Stimulated activated CD4-positive, alpha-beta T cell treated with anti-CD3 and anti-CD28 coated beads, Interleukin-15, amount 100 ng/mL, for 48 hours (primary cell): ENCODE data around the gene EIF4G3.
"Not testable (repeated sequence)": the region's sequence is repeated elsewhere in the genome, so short reads cannot be mapped to it uniquely, and the experiment has no call there.

Experiments used
- DNase-seq, 2 donors: peaks; one replicate each; pipeline ENCODE4 v3.0.0-alpha.2; 2020; ENCODE audit warnings: low read depth in 2 of 2

The EIF4G3 gene

DNA sequence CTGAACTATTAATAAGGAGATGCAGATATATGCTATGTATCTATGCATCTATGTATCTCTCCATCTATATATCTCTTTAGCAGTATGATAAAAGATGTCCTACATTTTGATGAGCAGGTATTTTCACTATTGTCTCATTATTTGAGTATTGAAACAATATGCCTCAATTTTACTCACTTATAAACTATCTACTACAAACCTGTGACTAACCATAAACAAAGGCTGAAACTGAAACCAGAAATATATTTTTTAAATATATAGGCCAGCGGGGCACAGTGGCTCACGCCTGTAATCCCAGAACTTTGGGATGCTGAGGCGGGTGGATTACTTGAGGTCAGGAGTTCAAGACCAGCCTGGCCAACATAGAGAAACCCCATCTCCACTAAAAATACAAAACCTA, 22.0 kb downstream of the EIF4G3 start:
- no peak for DNase-seq

DNA sequence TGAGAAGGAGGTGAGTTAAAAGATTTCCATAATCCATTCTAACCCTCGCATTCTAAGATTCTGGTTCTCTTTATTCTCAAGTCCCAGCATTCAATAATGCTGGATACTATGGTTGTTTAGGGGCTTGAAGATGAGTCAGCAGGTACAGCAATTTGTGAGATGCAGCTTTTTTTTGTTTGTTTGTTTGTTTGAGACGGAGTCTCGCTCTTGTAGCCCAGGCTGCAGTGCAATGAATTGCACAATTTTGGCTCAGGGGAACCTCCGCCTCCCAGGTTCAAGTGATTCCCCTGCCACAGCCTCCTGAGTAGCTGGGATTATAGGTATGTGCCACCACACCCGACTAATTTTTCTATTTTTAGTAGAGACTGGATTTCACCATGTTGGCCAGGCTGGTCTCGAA, 23.3 kb downstream of the EIF4G3 start:
- DNase-seq = no peak

DNA sequence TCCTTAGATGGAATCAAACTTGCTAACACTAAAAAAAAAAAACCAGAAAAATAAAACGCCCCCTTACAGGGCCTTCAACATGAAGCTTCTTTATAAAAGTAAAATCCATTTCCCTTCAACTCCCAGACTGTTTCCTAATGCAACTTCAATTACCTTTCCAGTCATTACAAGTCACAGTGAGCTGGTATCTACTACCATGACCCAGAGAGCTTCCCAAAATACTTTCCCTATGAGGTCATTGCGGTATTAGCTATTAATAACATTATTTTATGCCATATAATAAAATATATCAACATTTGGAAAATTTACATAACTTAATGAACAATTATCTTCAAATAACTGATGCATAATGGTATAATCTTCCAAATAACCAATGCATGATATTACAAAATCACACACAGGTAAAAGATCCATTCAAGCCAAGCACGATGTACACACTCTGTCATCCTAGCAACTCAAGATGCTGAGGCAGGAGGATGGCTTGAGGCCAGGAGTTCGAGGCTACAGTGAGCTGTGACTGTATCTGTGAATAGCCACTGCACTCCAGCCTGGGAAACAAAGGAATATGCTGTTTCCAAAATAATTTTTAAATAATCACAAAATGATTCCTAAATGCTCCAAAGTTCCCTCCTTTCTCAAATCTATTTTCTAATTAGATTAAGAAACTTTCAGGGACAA, 24.1 kb downstream of the EIF4G3 start:
- no peak for DNase-seq

DNA sequence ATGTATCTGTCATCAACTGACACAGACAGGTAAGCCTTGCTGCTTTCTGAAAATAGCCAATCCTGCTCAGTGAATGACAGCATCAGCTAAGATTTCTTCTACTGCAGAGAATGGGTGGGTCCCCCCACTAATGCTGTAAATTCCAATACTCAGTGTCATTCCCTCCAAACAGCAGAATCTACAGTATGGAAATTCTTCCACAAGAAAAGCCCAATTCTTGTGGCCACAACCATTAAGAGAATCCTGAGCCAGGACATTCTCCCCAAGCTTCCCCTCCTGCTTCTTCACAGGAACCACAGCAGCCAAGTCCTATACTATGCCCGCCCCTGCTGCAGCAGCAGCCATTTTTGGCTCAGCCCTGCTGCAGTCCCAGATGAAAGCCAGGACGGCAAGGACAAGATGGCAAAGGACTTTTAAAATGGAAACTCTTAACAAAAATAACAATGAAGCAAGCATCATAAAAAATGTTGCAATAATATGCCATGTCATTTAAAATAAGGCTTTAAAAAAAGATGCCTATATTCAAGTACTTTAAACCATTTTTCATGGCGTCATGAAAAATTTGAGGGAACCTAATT, 26.8 kb downstream of the EIF4G3 start:
- DNase-seq = no peak

DNA sequence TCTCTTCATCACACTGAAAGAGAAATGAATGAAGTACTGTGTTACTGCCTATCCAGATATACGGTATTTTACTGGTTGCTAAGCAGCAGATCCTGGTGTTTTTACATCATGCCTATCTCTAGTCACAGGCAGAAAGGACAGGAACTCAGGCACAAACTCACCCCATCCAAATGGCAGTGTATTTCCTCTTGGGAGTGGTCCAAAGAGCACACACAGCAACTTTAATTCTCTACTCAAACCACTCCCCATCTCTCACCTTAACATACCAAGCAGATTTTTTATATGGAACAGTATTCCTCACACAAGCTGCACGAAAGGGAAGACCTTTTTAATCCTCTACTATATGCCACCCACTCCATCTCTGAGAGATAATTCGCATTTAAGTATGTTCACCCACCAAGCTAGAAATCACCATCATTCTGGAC, 27.3 kb downstream of the EIF4G3 start:
- no peak for DNase-seq

DNA sequence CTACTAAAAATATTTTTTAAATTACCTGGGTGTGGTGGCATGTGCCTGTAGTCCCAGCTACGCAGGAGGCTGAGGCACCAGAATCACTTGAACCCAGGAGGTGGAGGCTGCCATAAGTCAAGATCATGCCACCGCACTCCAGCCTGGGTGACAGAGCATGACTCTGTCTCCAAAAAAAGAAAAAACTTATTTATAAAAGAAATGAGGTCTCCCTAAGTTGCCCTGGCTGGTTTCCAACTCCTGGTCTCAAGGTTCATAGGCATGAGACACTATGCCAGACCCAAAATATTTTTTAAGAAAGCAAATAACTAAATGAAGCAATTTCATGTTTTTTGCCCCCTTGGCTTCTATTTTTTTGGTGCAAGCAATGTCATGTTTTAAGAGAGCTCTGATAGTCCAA, 32.9 kb downstream of the EIF4G3 start:
- no peak for DNase-seq

DNA sequence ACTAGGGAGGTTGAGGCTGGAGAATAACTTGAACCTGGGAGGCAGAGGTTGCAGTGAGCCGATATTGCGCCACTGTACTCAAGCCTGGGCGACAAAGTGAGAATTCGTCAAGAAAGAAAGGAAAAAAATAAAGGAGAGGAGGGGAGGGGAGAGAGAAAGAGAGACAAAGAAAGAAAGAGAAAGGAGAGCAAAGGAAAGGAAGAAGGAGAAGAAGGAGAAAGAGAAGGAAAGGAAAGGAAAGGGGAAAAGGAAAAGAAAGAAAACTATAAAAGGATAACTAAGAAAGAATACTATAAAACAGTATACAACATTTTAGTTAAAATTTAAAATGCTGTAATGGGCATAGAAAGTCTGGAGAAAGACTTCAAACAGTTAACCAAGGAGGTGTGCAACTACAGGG, 33.6 kb downstream of the EIF4G3 start:
- DNase-seq = no peak

DNA sequence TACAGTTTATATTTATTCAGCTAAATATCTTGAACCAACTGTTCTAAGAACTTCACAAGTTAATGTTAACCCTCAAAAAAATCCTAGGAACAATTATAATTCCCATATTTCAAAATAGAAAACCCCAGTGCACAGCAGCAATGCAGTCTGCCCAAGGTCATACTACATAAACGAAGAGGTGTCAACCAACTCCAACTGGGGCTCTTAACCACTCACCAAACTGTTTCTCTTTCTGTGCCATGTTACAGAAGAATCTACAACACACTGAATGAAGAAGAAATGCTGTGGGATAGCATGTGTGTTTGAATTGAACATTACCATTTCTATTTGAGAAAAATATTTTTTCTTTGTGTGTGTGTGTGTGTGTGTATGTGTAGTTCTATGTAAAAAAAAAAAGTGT, 35.7 kb downstream of the EIF4G3 start:
- no peak for DNase-seq

DNA sequence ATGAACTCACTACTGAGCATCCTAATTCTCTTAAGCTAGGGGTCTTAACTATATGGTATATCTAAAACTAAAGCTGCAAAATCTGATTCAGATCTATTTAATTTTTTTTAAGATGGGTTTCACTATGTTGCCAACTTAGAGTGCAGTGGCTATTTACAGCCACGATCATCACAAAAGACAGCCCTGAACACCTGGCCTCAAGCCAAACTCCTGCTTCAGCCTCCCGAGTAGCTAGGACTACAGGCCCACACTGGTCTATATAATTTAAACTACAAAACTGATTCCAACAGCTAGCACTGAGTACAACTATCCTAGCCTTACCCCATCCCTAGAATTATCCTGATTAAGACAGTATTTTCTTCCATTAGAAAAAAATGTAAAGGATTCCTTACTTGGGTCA, 37.1 kb downstream of the EIF4G3 start:
- DNase-seq = no peak

DNA sequence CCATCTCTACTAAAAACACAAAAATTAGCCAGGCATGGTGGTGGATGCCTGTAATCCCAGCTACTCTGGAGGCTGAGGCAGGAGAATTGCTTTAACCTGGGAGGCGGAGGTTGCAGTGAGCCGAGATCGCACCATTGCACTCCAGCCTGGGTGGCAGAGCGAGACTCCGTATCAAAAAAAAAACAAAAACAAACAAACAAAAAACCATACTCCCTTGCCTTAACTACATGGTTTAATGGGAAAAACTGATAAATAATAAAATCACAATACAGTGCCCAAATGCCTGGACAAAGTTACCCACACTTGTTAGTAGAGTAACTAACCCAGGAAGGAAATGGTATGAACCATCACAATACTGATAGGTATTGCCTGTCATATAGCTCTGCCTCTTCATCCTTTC, 40.4 kb downstream of the EIF4G3 start:
- not testable (repeated sequence) for DNase-seq

DNA sequence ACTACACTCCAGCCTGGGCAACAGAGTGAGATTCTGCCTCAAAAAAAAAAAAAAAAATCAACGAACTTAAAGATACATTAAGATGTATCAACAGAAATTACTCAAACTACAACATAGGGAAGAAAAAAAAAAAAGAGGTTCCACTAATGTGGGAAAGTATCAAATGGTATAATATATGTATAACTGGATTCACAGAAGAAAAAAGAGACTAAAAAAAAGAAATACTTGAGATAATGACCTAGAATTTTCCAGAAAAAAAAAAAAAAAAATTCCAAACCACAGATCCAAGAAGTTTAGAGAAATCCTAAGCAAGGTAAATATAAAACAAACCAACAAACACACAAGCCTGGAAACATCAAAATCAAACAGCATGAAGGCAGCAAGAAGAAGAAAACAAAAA, 45.5 kb downstream of the EIF4G3 start:
- no peak for DNase-seq

DNA sequence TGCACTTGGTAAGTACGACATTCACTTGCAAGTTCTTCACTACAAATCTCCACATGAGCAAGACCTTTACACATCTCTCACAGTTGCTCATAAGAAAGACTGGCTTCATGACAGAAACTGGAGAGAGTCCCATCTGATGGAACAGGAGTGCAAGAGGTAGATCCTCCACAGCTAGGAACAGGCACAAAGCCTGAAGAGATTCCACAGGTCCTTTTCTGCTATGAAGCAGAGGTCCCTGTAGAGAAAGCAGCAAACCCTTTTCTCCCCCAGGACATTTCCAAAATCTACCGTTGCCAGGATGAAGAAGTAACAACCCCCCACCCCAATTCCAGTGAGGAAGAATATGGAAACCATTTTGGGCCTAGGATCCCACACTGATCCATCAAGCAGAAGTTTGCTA, 47.3 kb downstream of the EIF4G3 start:
- no peak for DNase-seq

DNA sequence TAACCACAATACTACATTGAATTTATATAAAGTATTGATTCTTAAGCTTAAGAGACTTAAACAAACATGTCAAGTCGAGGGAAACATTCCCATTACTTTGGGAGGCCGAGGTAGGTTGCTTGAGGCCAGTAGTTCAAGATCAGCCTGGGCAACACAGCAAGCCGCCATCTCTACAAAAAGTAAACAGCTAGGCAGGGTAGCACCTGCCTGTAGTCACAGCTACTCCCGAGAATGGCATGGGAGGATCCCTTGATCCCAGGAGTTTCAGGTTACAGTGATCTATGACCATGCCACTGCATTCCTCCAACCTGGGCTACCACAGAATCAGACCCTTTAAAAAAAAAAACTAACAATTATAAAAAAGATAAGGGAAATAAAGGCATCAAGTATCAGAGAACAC, 50.4 kb downstream of the EIF4G3 start:
- DNase-seq = no peak

DNA sequence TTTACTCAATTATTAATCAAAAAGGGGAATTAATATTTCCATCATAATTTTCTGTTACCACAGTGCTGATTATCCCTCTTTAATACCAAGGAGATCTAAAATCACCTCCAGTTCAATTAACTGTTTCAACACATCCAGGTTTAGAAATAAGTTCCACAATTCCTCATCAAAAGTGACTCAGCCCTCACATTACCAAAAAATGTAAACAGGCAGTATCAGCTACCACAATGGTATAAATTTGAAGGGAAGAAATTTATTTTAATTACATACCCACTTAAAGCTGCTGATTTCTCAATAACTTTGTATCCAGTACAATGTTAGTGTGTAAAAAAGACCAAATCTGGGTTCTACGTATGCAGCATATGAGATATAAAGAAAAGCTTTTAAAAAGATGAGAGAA, 51.9 kb downstream of the EIF4G3 start:
- DNase-seq = no peak

DNA sequence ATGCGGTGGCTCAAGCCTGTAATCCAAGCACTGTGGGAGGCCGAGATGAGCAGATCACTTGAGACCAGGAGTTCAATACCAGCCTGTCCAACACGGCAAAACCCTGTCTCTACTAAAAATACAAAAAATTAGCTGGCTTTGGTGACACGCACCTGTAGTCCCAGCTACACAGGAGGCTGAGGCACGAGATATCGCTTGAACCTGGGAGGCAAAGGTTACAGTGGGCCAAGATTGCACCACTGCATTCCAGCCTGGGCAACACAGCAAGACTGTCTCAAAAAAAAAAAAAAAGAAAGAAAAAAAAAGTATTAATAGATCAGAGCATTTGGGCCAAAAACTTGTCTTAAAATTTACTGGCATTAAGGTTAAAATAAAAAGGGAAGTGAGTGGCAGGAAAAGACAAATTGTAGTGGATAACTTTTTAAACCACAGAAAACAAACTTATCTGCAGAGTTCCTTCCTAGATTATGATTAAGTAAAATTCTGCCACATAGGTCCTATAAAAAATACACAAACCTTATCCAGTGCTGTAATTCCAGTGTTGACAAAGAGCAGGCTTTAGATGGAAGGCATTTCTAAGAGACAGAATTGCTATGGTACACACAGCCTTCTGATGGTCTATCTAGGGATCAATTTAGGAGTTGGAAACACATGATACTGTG, 53.3 kb downstream of the EIF4G3 start:
- no peak for DNase-seq

DNA sequence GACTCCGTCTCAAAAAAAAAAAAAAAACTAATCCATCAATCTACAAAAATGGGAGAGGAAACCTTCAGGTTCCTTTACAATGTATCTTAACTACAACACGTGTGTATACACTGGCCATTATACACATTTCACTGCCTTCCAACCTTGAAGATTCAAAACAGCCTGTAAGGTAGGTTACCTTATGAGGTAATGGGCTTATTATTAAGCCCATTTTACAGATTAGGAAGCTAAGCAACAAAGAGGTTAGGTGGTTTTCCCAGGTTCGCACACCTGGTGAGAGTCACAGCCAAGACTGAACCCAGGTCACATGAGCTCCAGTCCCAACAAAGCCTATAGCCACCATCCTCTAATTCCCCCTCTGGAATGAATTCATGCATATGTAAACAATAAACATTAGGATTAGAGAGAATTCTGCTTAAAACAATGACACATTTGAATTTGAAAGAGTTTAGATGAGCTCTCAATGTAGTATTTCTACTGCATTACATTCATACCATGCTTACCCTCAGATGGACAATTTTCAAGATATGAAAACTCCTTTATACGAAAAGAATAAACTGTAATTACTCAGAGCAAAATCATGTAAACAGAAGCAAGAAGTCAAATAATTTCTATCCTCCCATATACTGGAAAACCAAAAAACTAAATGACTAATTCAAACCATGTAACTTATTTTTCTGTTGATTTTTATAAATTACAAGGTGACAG, 54.8 kb downstream of the EIF4G3 start:
- no peak for DNase-seq

DNA sequence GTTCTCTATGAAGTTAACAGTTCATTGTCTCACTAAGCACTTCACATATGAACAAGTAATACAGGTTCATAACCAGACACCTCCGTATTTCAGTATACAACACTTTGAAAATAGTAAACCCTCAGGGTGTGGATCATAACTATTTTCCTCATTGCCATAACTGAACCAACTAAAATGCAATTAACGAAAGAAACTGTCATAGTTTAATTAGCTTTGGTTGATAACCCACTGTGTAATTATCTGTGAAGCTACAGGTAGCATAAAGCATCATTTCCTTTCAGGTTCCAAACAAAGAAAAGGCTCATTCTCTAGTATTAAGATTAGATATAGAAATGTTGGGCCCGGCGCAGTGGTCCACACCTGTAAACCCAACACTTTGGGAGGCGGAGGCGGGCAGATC, 58.5 kb downstream of the EIF4G3 start:
- no peak for DNase-seq

DNA sequence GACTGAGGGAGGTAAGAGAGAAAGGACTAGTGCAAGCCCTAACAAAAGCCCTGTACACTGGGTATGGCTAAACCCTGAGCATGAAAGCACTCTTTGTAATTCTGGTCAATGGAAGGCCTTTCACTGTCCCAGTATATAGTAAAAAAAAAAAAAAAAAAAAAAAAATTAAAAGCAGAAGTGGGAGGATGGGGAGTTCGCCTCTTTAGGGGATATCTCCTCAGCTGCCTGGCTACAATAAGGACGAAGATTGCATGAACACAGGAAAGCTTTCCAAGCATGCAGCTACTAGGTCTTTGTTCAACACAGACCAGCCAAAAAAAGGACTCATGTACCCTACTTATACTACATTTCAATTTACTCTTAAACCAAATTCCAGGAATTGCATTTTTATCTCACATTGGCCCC, 59.1 kb downstream of the EIF4G3 start:
- DNase-seq = no peak

DNA sequence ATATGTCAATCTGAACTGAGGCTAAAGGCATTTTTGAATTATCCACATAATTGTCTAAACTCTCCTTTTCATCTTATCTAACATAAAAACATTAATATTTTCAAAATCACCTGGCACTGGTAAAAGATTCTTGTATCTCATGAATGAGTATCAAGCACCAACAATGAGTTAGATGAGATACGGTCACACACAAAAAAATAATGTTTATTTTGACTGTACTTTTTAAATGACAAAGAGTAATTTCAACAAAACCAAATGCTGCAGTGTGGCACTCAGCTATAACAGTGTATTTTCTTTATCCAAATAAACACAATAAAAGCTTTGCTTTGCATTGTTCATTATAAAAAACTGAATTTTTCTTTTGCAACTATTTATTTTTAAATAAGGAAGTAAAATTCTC, 59.5 kb downstream of the EIF4G3 start:
- DNase-seq = no peak

DNA sequence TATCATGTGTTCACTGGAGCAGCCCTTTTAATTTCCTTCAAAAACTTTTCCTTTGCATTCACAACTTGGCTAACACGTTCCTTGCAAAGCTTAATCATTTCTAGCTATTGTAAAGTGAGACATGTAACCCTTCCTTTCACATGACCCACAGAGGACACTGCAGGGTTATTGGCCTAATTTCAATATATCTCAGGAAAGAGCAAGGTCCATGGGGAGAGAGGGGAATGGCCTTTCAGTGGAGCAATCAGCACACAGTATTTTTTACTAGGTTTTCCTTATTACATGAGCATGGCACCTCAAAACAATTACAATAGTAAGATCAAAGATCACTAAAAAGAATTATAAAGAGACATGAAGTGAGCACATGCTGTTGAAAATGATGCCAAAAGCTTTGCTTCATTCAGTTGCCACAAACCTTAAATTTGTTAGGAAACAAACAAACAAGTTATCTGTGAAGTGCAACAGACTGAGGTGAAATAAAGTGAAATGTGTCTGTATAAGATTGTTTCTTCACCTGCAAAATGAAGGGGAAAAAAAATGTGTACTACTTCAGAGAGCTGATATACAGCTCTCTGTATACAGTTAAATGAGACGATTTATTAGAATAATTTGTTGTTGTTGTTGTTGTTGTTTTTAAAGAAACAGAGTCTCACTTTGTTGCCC, 61.5 kb downstream of the EIF4G3 start:
- no peak for DNase-seq

DNA sequence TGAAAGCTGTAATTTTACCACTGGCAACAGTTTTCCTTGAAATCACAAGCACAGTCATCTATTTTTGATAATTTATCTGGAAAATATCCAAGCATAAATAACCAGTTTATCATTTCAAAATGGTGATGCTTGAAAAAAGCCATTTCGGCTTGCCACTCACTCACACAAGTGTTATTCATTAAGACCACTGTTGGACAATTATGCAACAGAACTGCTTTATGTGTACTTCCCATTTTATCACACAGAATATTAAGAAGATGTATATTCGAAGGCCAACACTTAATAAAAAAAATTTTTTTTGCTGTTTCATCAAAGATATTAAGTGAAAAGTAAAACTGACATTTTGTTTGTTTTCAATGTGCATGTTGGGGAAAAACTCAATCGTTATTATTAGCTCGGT, 62.3 kb downstream of the EIF4G3 start:
- no peak for DNase-seq

DNA sequence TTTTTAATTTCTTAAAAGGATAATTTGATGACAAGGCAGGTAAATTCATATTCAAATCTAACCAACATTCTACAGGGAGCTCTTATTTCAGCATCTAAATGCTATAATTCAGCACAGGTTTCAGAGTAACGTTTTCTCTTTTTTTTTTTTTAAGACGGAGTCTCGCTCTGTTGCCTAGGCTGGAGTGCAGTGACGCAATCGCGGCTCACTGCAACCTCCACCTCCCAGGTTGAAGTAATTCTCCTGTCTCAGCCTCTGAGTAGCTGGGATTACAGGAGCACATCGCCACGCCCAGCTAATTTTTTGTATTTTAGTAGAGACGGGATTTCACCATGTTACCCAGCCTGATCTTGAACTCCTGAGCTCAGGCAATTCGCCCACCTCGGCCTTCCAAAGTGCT, 66.5 kb downstream of the EIF4G3 start:
- DNase-seq = no peak
